Measurements from ENCODE around the gene GATA1. TPM values are rescaled to one million over a fixed set of nuclear protein-coding genes. Genes with fewer than 3 reads are reported as not detected.

Gene GATA1
- total RNA-seq = not detected in 2 replicates

DNA sequence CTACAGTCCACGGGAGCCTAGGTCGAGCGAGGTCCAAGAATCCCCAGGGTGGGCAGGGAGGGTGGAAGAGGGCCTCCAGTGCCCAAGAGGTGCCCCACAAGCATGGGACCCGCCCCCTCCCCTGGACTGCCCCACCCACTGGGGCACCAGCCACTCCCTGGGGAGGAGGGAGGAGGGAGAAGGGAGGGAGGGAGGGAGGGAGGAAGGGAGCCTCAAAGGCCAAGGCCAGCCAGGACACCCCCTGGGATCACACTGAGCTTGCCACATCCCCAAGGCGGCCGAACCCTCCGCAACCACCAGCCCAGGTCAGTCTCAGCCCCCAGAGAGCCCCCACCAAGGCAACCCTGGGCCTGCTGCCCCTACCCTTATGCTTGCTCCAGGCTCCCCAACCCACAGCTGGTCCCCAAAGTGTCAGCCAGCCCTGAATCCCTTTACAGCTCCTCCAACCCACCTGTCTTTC, at the start of gene GATA1:
GATA1 (plus strand) TSS at position 250 of the 460 bp plus-strand sequence. CDS start 4,520 bp downstream, outside the sequence.

DNA sequence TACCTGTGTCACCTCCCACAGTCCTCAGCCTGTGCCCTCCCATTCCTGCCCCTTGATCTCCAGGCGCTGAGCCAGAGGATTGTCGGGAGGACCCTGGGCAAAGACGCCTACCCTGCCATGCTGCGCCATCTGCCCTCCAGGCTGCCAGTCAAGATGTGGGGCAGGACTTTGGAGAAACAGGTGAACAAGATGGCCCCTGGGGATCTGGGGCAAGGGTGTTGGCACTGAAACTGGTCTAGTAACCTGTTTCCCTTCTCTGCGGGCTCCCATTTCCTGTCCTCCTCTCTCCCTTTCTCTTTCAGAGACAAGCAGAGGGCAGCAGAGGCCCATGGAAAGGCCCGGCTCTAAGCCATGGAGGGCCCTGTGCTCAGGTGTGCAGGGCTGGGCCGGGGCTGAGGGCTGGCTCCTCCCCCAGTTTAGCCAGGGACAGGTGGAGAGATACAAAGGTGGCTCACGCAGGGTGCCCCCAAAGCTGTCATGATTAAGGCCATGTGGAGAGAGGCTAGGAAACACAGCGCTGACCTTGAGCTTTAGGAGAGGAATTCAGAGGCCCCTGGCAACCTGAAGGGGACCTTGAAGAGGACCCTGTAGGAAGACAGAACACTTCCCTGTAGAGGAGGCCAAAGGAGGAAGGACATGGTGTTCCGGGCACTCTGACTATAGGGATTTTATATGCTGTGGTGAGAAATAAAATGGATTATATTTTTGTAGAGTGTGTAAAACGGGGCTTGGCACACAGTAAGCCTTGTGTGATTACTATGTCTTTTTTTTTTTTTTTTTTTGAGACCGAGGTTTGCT, 24.5 kb upstream of the GATA1 start, which contains the start of gene GLOD5:
GLOD5 (plus strand) TSS at position 74 of the 798 bp plus-strand sequence; CDS start at position 118, 44 bp downstream.

DNA sequence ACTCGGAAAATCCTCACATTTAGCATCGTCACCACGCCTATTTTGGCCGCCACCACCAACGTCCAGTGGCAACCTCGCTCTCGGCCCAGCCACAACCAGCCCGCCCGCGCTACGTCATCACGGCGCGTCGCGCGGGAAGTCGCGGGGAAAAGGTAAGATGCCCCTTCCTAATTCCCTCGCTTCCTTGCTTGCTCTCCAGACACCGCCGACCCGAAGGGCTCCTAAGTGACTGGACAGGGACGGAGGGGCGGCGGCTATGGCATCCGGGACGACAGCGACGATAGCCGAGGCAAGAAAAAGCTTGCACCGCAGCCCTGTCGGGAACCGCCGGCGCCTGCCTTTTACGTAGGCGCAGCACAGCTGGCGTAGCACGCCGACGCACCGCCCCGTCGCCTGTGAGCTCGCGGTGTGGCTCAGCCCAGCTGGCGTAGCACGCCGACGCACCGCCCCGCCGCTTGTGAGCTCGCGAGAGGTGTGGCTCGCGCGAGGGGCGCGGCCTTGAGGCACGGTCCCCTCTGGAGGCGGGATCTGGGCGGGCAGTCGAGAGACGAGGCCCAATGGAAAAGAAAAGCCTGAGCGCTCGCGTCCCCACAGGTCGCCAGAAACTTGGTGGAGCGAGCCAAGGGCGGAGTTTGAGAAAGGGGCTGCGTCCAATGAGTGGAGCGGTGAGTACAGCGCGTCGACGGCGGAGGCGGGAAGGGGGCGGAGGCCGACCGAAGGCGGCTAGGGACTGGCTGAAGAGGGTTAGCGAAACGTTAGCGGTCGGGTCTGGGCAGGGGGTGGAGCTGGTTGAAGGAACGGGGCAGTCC, 15.1 kb downstream of the GATA1 start, which contains the start of gene HDAC6:
HDAC6 (plus strand) TSS at position 788 of the 809 bp plus-strand sequence. CDS start 626 bp downstream, outside the sequence.

DNA sequence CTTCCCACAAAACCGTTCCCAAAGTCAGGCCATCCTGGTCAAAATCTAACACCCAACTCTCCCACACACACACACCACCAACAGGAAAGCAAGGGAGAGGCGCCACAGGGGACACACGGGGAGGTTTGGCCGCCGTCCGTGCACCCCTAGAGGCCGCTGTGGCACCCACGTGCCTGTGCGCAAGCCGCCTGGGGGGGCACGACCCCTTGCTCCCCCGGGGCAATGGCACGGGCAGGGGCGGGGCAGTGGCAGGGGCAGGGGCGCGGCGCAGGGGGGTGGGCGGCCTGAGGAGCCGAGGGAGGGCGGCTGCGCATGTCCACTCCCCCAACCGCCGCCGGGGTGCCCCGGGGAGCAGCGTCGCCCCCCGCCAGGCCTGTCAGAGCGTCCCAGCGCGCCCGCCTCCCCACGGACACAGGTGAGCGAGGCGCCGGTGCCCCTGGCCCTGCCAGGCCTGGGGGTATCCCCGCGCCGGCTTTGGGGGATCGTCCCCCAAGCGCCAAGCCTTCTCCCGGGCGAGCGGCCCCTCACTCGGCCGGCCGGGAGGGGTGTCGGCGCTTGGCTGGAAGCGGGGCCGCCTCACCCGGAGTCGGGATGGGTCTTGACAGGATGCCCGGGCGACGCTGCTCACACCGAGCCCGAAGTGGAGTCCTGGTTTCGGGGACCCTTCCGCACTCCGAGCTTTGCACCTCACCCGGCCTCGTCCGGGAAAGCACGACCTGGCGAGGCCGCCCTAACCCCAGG, 39.9 kb downstream of the GATA1 start, which contains the start of gene ERAS:
ERAS (plus strand) TSS at position 379 of the 741 bp plus-strand sequence. CDS start 2,611 bp downstream, outside the sequence.

DNA sequence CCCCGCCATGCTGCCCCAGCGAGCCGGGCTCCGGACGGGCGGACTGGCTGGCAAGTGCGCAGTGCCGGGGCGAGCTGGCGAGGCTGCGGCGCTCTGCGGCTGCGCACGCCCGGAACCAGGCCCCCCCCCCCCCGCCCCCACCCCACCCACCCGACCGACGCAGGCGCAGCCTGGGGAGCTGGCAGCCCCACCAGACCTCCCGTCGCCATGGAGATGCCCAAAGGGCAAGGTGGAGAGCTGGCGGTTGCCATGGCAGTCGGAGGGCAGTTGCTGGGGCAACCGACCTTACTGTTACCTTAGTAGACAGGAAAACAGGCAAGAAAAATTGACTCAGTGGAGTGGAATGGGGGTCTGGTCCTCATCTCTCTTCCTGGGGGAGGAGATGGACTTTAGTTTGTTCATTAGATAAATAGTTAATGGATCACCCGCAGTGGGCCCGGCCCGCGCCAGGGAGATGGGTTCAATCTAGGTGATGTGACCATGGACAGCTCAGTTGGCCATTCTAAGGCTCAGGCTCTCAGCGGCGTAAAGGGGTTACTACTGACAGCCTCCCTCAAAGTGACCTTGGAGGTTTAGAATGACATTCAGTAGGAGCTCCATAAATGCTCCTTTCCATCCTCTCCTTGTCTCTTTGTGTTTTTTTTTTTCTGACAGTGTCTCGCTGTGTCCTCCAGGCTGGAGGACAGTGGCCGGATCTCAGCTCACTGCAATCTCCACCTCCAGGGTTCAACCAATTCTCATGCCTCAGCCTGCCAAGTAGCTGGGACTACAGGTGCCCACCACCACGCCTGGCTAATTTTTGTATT, 49.3 kb downstream of the GATA1 start, which contains the start of gene PCSK1N:
PCSK1N (minus strand) TSS at position 87 of the 806 bp plus-strand sequence; CDS start at position 9, 78 bp downstream.

Other genes starting within 250 kb of the GATA1 start
- gene TBC1D25, start 246.9 kb upstream of the GATA1 start, total RNA-seq = 7.4 and 7.8 TPM in 2 replicates
- gene RBM3, start 212.1 kb upstream of the GATA1 start, total RNA-seq = 304 and 385 TPM in 2 replicates
- gene WDR13, start 189.1 kb upstream of the GATA1 start, total RNA-seq = 115 and 118 TPM in 2 replicates
- gene WAS, start 102.8 kb upstream of the GATA1 start, total RNA-seq = not detected in 2 replicates
- 3.7 and 6.9 TPM in 2 replicates for gene SUV39H1, start 89.9 kb upstream of the GATA1 start, total RNA-seq
- gene GLOD5, start 24.8 kb upstream of the GATA1 start, total RNA-seq = not detected in 2 replicates
- 30.3 and 33.5 TPM in 2 replicates for gene HDAC6, start 15.5 kb downstream of the GATA1 start, total RNA-seq
- not detected in 2 replicates for gene ERAS, start 39.9 kb downstream of the GATA1 start, total RNA-seq
- gene PCSK1N, start 49.0 kb downstream of the GATA1 start, total RNA-seq = 1.4 and 1.5 TPM in 2 replicates
- 9.6 and 22.4 TPM in 2 replicates for gene TIMM17B, start 111.2 kb downstream of the GATA1 start, total RNA-seq
- gene PQBP1, start 111.3 kb downstream of the GATA1 start, total RNA-seq = 48.1 and 55.8 TPM in 2 replicates
- gene SLC35A2, start 125.1 kb downstream of the GATA1 start, total RNA-seq = 32.1 and 32.5 TPM in 2 replicates
- gene PIM2, start 132.4 kb downstream of the GATA1 start, total RNA-seq = 1.8 and 7.6 TPM in 2 replicates
- 31.8 and 32.9 TPM in 2 replicates for gene OTUD5, start 171.0 kb downstream of the GATA1 start, total RNA-seq
- 0.81 and 1.4 TPM in 2 replicates for gene KCND1, start 185.3 kb downstream of the GATA1 start, total RNA-seq
- gene GRIPAP1, start 215.7 kb downstream of the GATA1 start, total RNA-seq = 10.4 and 19.0 TPM in 2 replicates

All from cardiac atrium fibroblast (primary cell).